ENCODE data around the gene IARS2.

The IARS2 gene

DNA sequence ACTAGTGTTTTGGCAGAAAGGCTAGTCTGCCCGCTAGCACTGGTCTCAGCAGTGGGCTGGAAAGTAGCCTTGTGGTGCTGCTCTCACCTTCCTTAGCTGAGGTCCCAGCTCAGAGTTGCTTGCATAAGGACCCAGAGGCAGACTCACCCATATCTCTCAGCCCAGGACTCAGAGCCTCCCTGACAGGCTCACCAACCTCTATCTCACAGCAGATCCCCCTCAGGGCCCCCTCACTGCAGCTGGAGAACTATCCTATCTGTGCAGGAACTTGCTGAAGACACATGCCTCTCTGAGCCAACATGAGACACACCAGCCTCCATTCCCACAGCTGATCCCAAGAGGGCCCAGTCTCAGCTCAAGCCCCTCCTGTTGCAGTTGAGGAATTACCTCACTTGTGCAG, 82.6 kb downstream of the IARS2 start:
- peaks cover 8% of the 10 kb centered on the region for H3K36me3 ChIP-seq (ENCODE audit: control insufficient read depth, insufficient read depth, low read length)
- H3K9ac ChIP-seq (ENCODE audit: low read depth, low read length) = no peak overlapping the region
- H3K4me1 ChIP-seq (ENCODE audit: control insufficient read depth, insufficient read depth, low read length) = no peaks in the 10 kb centered on the region
- H3K27me3 ChIP-seq (ENCODE audit: control insufficient read depth, insufficient read depth, low read length) = no peaks in the 10 kb centered on the region
- H3K4me3 ChIP-seq (ENCODE audit: low read depth, low read length) = no peak overlapping the region
- no peaks in the 10 kb centered on the region for H3K9me3 ChIP-seq (ENCODE audit: control insufficient read depth, insufficient read depth, low read length)

DNA sequence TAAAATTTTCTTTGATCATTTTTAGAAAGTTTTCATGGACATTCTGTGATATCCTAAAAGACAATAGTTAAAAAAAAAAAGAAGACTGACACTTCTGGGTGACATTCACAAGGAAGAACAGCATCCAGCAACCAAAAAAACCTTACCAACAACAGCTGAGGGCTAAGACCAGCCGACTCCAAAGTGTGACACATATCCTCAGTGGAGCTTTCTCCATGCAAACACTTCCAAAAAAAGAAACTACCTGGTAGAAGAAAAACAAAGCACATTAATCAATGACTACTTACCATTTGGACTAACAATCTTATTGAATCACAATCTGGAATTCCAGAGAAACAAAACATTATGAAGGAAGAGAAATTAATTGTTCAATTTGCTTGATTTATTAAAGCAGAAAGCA, 88.2 kb downstream of the IARS2 start:
- peaks cover 3% of the 10 kb centered on the region for H3K36me3 ChIP-seq (ENCODE audit: control insufficient read depth, insufficient read depth, low read length)
- H3K4me1 ChIP-seq (ENCODE audit: control insufficient read depth, insufficient read depth, low read length) = no peaks in the 10 kb centered on the region
- no peak overlapping the region for H3K9ac ChIP-seq (ENCODE audit: low read depth, low read length)
- no peak overlapping the region for H3K4me3 ChIP-seq (ENCODE audit: low read depth, low read length)
- no peaks in the 10 kb centered on the region for H3K27me3 ChIP-seq (ENCODE audit: control insufficient read depth, insufficient read depth, low read length)
- no peaks in the 10 kb centered on the region for H3K9me3 ChIP-seq (ENCODE audit: control insufficient read depth, insufficient read depth, low read length)

DNA sequence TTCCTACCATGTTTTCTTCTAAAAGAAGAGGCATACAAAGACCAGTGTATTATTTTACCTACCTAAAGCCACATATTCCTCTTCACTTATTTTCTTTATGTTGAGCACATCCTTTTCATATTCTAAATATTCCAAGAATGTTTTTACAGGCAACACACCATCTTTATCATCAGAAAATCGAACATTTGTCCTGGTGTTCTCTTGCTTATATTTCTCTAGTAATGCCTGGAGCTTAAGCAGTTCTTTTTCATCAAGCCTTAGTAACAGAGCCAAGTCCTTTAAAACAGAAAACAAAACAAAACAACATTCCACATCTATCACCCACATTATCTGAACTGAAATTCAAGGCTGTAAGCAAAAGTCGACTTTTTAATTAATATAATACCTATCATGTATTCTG, 88.7 kb downstream of the IARS2 start:
- H3K9me3 ChIP-seq (ENCODE audit: control insufficient read depth, insufficient read depth, low read length) = no peaks in the 10 kb centered on the region
- H3K27me3 ChIP-seq (ENCODE audit: control insufficient read depth, insufficient read depth, low read length) = no peaks in the 10 kb centered on the region
- peaks cover 6% of the 10 kb centered on the region for H3K36me3 ChIP-seq (ENCODE audit: control insufficient read depth, insufficient read depth, low read length)
- H3K4me1 ChIP-seq (ENCODE audit: control insufficient read depth, insufficient read depth, low read length) = no peaks in the 10 kb centered on the region
- H3K4me3 ChIP-seq (ENCODE audit: low read depth, low read length) = no peak overlapping the region
- no peak overlapping the region for H3K9ac ChIP-seq (ENCODE audit: low read depth, low read length)

DNA sequence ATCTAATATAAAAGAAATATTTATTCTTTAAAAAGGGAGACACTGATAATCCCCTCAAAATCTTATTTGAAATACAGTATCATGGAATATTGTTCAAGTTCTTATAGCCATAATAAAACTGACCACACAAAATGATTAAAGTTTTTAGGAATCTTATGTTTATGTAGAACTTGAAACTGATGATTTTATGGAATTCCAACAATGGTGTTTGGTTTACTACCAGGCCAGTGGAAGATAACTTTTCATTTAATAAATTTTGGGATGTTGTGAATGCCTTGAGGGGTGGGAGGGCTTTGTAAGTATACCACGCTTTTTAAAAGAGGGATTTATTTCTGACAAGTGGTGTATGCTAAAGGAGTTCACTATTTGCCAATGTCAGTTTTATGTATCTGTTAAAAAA, 90.6 kb downstream of the IARS2 start:
- H3K4me1 ChIP-seq (ENCODE audit: control insufficient read depth, insufficient read depth, low read length) = no peaks in the 10 kb centered on the region
- H3K4me3 ChIP-seq (ENCODE audit: low read depth, low read length) = no peak overlapping the region
- H3K27me3 ChIP-seq (ENCODE audit: control insufficient read depth, insufficient read depth, low read length) = no peaks in the 10 kb centered on the region
- no peak overlapping the region for H3K9ac ChIP-seq (ENCODE audit: low read depth, low read length)
- H3K9me3 ChIP-seq (ENCODE audit: control insufficient read depth, insufficient read depth, low read length) = no peaks in the 10 kb centered on the region
- H3K36me3 ChIP-seq (ENCODE audit: control insufficient read depth, insufficient read depth, low read length) = peaks cover 13% of the 10 kb centered on the region

DNA sequence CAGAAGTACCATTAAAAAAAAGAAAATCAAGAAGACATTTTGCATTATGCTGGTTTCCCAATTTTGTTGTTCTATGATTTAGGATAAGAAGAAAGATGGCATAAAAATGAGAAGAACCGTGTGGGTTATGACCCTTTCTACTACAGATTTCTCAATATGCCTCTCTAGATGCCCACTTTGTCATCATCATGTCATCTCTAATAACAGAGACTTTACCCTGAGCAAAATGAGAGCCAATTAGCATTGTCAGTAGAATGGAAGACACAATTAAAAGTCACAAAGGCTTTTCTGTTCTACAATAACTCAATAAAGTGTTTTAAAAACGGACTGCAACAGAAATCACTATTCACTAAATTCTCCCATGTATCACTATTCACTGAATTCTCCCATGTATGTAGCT, 92.8 kb downstream of the IARS2 start:
- Histone ChIP-seq H3K9me3 (ENCODE audit: control insufficient read depth, insufficient read depth, low read length) (no peaks in the 10 kb centered on the region), H3K9ac (ENCODE audit: low read depth, low read length) (no peak overlapping the region), H3K4me3 (ENCODE audit: low read depth, low read length) (no peak overlapping the region), H3K4me1 (ENCODE audit: control insufficient read depth, insufficient read depth, low read length) (no peaks in the 10 kb centered on the region), H3K36me3 (ENCODE audit: control insufficient read depth, insufficient read depth, low read length) (peaks cover 10% of the 10 kb centered on the region), H3K27me3 (ENCODE audit: control insufficient read depth, insufficient read depth, low read length) (no peaks in the 10 kb centered on the region)

DNA sequence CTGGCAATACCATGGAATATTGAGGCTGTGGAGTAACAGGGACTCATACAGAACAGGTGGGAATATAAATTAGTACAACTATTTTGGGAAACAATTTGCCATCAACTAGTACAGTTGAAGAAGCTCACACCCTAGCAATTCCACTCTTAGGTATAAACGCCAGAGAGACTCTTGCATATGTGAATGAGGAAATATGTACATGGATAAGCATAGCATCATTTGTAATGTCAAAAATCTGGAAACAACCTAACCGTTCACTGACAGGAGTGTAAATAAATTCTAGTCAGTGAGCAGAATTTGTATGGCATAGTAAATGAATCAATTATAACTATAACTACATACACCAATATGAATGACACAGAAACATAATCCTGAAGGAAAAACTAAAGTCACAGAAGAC, 94.6 kb downstream of the IARS2 start:
- no peaks in the 10 kb centered on the region for H3K9me3 ChIP-seq (ENCODE audit: control insufficient read depth, insufficient read depth, low read length)
- H3K36me3 ChIP-seq (ENCODE audit: control insufficient read depth, insufficient read depth, low read length) = peaks cover 15% of the 10 kb centered on the region
- H3K27me3 ChIP-seq (ENCODE audit: control insufficient read depth, insufficient read depth, low read length) = no peaks in the 10 kb centered on the region
- H3K9ac ChIP-seq (ENCODE audit: low read depth, low read length) = no peak overlapping the region
- H3K4me1 ChIP-seq (ENCODE audit: control insufficient read depth, insufficient read depth, low read length) = no peaks in the 10 kb centered on the region
- no peak overlapping the region for H3K4me3 ChIP-seq (ENCODE audit: low read depth, low read length)

DNA sequence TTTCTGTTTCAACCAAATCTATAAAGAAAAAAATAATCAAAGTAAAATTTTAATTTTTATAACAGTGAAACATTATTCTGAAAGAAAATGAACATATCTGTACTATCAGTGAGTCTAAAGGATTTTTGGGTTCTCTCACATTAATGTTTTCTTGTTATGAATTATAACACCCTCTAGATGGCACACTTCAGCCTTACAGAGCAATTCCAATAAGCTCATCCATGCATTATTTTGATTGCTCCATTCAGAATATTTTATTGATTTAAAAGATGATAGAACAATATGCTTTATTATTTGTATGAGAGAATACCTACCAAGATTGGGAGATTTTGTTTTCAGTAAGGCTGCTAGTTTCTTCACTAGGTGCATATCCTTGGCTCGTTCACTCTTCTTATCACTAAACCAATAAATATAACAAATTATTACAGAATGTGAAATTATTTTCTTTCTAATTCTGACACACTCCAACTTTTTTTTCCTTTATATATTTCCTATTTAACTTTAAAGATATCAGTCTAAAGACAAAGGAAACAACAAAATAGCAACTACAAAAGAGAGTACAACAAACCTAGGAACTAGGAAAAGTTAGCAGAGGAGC, 95.9 kb downstream of the IARS2 start:
- Histone ChIP-seq H3K27me3 (ENCODE audit: control insufficient read depth, insufficient read depth, low read length) (no peaks in the 10 kb centered on the region), H3K36me3 (ENCODE audit: control insufficient read depth, insufficient read depth, low read length) (peaks cover 15% of the 10 kb centered on the region), H3K4me3 (ENCODE audit: low read depth, low read length) (no peak overlapping the region), H3K9me3 (ENCODE audit: control insufficient read depth, insufficient read depth, low read length) (no peaks in the 10 kb centered on the region), H3K4me1 (ENCODE audit: control insufficient read depth, insufficient read depth, low read length) (no peaks in the 10 kb centered on the region), H3K9ac (ENCODE audit: low read depth, low read length) (no peak overlapping the region)

DNA sequence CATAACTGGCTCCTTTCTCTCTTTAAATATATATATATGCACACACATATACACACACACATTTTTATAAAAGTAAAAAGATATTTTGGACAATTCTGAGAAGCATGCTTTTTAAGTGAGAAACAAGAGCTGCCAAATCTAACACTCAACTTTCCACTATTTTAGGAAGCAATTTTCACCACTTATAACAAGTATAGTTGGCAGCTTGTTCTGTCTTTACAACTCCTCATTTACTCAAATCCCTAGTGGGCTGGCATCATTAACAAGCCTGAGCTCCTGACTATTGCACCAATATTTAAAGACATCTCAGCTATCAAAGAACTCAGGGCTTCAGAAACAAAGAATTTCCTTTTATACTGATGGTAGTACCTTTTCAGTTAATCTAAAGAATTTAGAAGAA, 101.8 kb downstream of the IARS2 start:
- Histone ChIP-seq H3K4me3 (ENCODE audit: low read depth, low read length) (no peak overlapping the region), H3K9me3 (ENCODE audit: control insufficient read depth, insufficient read depth, low read length) (no peaks in the 10 kb centered on the region), H3K36me3 (ENCODE audit: control insufficient read depth, insufficient read depth, low read length) (peaks cover 5% of the 10 kb centered on the region), H3K9ac (ENCODE audit: low read depth, low read length) (no peak overlapping the region), H3K4me1 (ENCODE audit: control insufficient read depth, insufficient read depth, low read length) (no peaks in the 10 kb centered on the region), H3K27me3 (ENCODE audit: control insufficient read depth, insufficient read depth, low read length) (no peaks in the 10 kb centered on the region)

Measured in iPS-15b (cell line).